Neural progenitor cell (in vitro differentiated cells): ENCODE measurements around the gene OPA1. TPM values are rescaled to one million over a fixed set of nuclear protein-coding genes. Genes with fewer than 3 reads are reported as not detected.
A peak's percentile ranks its signal among the peaks of the same experiment; 100 is the strongest.

Source experiments
- DNase-seq: peaks from one replicate; pipeline ENCODE4 v3.0.0-alpha.2; 2016; ENCODE audit warnings: low spot score
- H2AFZ ChIP-seq: fragments of 200-600 bp; sonication (generic); replicated peaks from 2 replicates; pipeline ENCODE4 v1.6.1; 2016; ENCODE audit warnings: antibody characterized with exemption
- H3F3A ChIP-seq: fragments of 200-600 bp; sonication (generic); 2 replicates; pipeline ENCODE4 v1.6.1; 2016; ENCODE audit warnings: antibody characterized with exemption, low read depth
- H3K27ac ChIP-seq: fragments of 200-600 bp; sonication (generic); 2 replicates; pipeline ENCODE4 v1.5.1; 2016; ENCODE audit warnings: mild to moderate bottlenecking
- H3K27me3 ChIP-seq: fragments of 200-600 bp; sonication (generic); 2 replicates; pipeline ENCODE4 v1.6.1; 2016; ENCODE audit warnings: mild to moderate bottlenecking, moderate library complexity
- H3K36me3 ChIP-seq: fragments of 200-600 bp; sonication (generic); 2 replicates; pipeline ENCODE4 v1.5.1; 2016
- H3K4me1 ChIP-seq: fragments of 200-600 bp; sonication (generic); 2 replicates; pipeline ENCODE4 v1.6.1; 2016; ENCODE audit warnings: mixed run types
- H3K4me2 ChIP-seq: fragments of 200-600 bp; sonication (generic); 2 replicates; pipeline ENCODE4 v1.6.1; 2016
- H3K4me3 ChIP-seq: fragments of 200-600 bp; sonication (generic); 2 replicates; pipeline ENCODE4 v1.5.1; 2016
- H3K79me2 ChIP-seq: fragments of 200-600 bp; sonication (generic); 2 replicates; pipeline ENCODE4 v1.6.1; 2016; ENCODE audit warnings: low read depth
- H3K9ac ChIP-seq: fragments of 200-600 bp; sonication (generic); 2 replicates; pipeline ENCODE4 v1.6.1; 2016
- H3K9me3 ChIP-seq: fragments of 200-600 bp; sonication (generic); 2 replicates; pipeline ENCODE4 v1.5.1; 2016; ENCODE audit warnings: low read depth
- H4K20me1 ChIP-seq: fragments of 200-600 bp; sonication (generic); 2 replicates; pipeline ENCODE4 v1.6.1; 2016; ENCODE audit warnings: low read depth
- H3K27ac Mint-ChIP-seq: 3 replicates; pipeline ENCODE4 v1.8.0; 2021; ENCODE audit warnings: mixed read lengths
- H3K27me3 Mint-ChIP-seq: 2 replicates; pipeline ENCODE4 v1.8.0; 2022; ENCODE audit warnings: low read depth, mild to moderate bottlenecking, inconsistent platforms, moderate library complexity, mixed read lengths; ENCODE audit not compliant: insufficient read depth
- H3K36me3 Mint-ChIP-seq: 3 replicates; pipeline ENCODE4 v1.8.0; 2021; ENCODE audit warnings: mixed read lengths
- H3K4me1 Mint-ChIP-seq: 3 replicates; pipeline ENCODE4 v1.8.0; 2021; ENCODE audit warnings: mixed read lengths
- H3K4me3 Mint-ChIP-seq: 3 replicates; pipeline ENCODE4 v1.8.0; 2021; ENCODE audit warnings: mild to moderate bottlenecking, moderate library complexity, mixed read lengths
- H3K9me3 Mint-ChIP-seq: 3 replicates; pipeline ENCODE4 v1.8.0; 2020; ENCODE audit warnings: mixed read lengths
- EZH2 ChIP-seq: fragments of 200-600 bp; sonication (generic); IDR thresholded peaks from 2 replicates; pipeline ENCODE4 v1.6.1; 2017; ENCODE audit warnings: antibody characterized with exemption, mild to moderate bottlenecking, moderate library complexity
- EZH2phosphoT487 ChIP-seq: fragments of 200-600 bp; sonication (generic); IDR thresholded peaks from 2 replicates; pipeline ENCODE4 v1.6.1; 2017; ENCODE audit warnings: antibody characterized with exemption
- total RNA-seq: library from RNA; depleted of rRNA; stranded (reverse); fragments of >200 nt; gene quantifications from 2 replicates; pipeline ENCODE4 v1.2.3, GENCODE V29; 2015; ENCODE audit warnings: low replicate concordance
- TF ChIP-seq, protein P1 (sequence below): fragments of 200-600 bp; sonication (generic); IDR thresholded peaks from 2 replicates; pipeline ENCODE4 v1.5.1; 2017; ENCODE audit warnings: antibody characterized with exemption, mild to moderate bottlenecking

The OPA1 gene
- total RNA-seq, 1 donor from 2014 or later = 125 TPM

DNA sequence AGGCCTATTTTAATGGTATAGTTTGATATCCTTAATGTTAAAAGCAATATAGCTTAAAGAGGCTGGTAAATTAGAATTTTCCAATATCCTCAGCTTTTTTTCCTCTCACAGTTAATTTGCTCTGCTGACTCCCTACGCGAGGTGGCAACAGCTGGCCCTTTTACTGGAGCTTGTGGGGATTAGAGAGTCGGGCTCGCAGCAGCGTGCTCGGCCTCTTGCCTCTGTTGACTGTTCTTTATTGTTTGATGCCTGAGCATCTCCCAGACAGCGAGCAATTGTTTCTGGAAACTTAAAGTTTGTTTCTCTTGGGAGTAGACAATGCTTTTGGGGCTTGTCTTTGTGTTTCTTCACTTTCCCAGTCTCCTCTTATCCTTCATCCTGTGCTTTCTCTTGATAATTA lies 80.8 kb downstream of the OPA1 start:
- Histone ChIP-seq H3K4me2 (peak overlapping the region; percentile 44), H3K27ac (no peak overlapping the region), H2AFZ (no peak overlapping the region), H3F3A (peaks cover 27% of the 10 kb centered on the region), H3K27me3 (no peaks in the 10 kb centered on the region), H3K4me1 (peaks cover 36% of the 10 kb centered on the region), H3K79me2 (no peaks in the 10 kb centered on the region), H3K9ac (no peak overlapping the region), H3K9me3 (no peaks in the 10 kb centered on the region), H4K20me1 (no peaks in the 10 kb centered on the region), H3K36me3 (no peaks in the 10 kb centered on the region), H3K4me3 (no peak overlapping the region)
- Mint-ChIP-seq H3K4me3 (no peak overlapping the region), H3K4me1 (peaks cover 15% of the 10 kb centered on the region), H3K27ac (no peak overlapping the region), H3K9me3 (no peaks in the 10 kb centered on the region), H3K27me3 (peaks cover 5% of the 10 kb centered on the region), H3K36me3 (peaks cover 20% of the 10 kb centered on the region)
- peak; percentile 91 for DNase-seq
- TF ChIP-seq EZH2 = no peak
- TF ChIP-seq, protein P1, sequence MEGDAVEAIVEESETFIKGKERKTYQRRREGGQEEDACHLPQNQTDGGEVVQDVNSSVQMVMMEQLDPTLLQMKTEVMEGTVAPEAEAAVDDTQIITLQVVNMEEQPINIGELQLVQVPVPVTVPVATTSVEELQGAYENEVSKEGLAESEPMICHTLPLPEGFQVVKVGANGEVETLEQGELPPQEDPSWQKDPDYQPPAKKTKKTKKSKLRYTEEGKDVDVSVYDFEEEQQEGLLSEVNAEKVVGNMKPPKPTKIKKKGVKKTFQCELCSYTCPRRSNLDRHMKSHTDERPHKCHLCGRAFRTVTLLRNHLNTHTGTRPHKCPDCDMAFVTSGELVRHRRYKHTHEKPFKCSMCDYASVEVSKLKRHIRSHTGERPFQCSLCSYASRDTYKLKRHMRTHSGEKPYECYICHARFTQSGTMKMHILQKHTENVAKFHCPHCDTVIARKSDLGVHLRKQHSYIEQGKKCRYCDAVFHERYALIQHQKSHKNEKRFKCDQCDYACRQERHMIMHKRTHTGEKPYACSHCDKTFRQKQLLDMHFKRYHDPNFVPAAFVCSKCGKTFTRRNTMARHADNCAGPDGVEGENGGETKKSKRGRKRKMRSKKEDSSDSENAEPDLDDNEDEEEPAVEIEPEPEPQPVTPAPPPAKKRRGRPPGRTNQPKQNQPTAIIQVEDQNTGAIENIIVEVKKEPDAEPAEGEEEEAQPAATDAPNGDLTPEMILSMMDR = peak; percentile 64

DNA sequence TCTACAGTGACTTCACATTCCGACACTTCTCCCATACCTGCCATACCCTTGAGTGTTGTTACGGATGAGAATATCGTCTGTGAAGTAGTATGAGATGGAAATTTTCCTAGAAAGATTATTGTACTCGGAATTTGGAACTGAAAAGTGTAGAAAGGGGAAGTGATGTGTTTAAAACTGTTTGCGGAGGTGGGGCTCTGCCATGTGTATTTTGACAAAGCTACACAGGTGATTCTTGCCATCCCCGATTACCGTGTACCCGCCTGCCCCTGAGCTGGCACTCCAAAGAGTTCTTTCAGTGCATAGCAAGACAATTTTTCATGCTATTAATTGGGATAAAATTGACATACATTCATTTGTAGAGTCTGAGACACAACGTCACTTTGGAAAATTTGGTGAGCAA lies 81.7 kb downstream of the OPA1 start:
- no peak overlapping the region for H3K9ac ChIP-seq

DNA sequence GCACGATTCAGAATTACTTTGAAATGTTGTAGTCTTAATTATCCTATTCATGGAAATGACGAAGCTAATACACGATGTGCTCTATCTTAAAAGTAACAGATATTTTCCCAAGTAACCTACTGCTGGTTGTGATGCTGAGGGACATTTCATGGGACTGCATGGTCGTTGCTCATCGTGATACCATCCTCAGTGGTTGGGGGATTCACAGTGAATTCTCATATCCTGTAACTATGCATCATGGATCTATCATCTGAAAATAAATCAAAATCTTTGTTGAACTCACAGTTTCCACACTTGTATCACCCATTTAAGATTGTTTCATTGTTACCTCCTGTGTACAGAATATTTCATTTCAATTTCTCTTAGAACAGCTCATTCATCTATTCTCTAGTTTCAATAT lies 84.7 kb downstream of the OPA1 start:
- peaks cover 22% of the 10 kb centered on the region for H3K4me1 Mint-ChIP-seq
- Histone ChIP-seq H3F3A (peaks cover 23% of the 10 kb centered on the region), H3K9me3 (no peaks in the 10 kb centered on the region), H3K27me3 (no peaks in the 10 kb centered on the region), H3K27ac (no peak overlapping the region), H3K79me2 (no peaks in the 10 kb centered on the region), H3K36me3 (no peaks in the 10 kb centered on the region), H3K4me3 (no peak overlapping the region), H3K4me2 (no peak overlapping the region), H4K20me1 (no peaks in the 10 kb centered on the region), H2AFZ (no peak overlapping the region), H3K4me1 (peaks cover 39% of the 10 kb centered on the region), H3K9ac (no peak overlapping the region)
- no peak overlapping the region for H3K4me3 Mint-ChIP-seq
- H3K9me3 Mint-ChIP-seq = no peaks in the 10 kb centered on the region
- TF ChIP-seq EZH2 (no peak), EZH2phosphoT487 (no peak)
- TF ChIP-seq, protein P1 = no peak
- no peak for DNase-seq
- H3K27me3 Mint-ChIP-seq = peaks cover 6% of the 10 kb centered on the region
- no peak overlapping the region for H3K27ac Mint-ChIP-seq
- peaks cover 12% of the 10 kb centered on the region for H3K36me3 Mint-ChIP-seq

More for the DNA sequence above, 81.7 kb downstream of the OPA1 start:
- peaks cover 15% of the 10 kb centered on the region for H3K4me1 Mint-ChIP-seq
- Histone ChIP-seq H4K20me1 (no peaks in the 10 kb centered on the region), H3K79me2 (no peaks in the 10 kb centered on the region), H3K4me2 (peak overlapping the region; percentile 44), H3K4me3 (no peak overlapping the region), H3K27ac (no peak overlapping the region), H3K36me3 (no peaks in the 10 kb centered on the region), H3K4me1 (peaks cover 36% of the 10 kb centered on the region), H3K9me3 (no peaks in the 10 kb centered on the region), H3F3A (peaks cover 27% of the 10 kb centered on the region), H2AFZ (no peak overlapping the region), H3K27me3 (no peaks in the 10 kb centered on the region)
- H3K9me3 Mint-ChIP-seq = no peaks in the 10 kb centered on the region
- H3K27ac Mint-ChIP-seq = no peak overlapping the region
- H3K27me3 Mint-ChIP-seq = peaks cover 5% of the 10 kb centered on the region
- no peak overlapping the region for H3K4me3 Mint-ChIP-seq
- no peak for DNase-seq
- peaks cover 14% of the 10 kb centered on the region for H3K36me3 Mint-ChIP-seq
- TF ChIP-seq EZH2 (no peak), EZH2phosphoT487 (no peak)
- TF ChIP-seq, protein P1 = no peak
